KOPT-K1 (cell line): ENCODE data around the gene EGR4.

Source experiments
- H3K27ac ChIP-seq: fragments of 200-600 bp; sonication (generic); 2 replicates; pipeline ENCODE4 v1.5.1; 2016; ENCODE audit warnings: antibody characterized with exemption, mild to moderate bottlenecking, low read depth, low read length; ENCODE audit not compliant: poor library complexity, severe bottlenecking
- H3K36me3 ChIP-seq: fragments of 200-600 bp; sonication (generic); 2 replicates; pipeline ENCODE4 v1.5.1; 2017; ENCODE audit warnings: antibody characterized with exemption, mild to moderate bottlenecking, low read length, moderate library complexity; ENCODE audit not compliant: insufficient read depth
- H3K9me3 ChIP-seq: fragments of 200-600 bp; sonication (generic); 2 replicates; pipeline ENCODE4 v1.5.1; 2017; ENCODE audit warnings: antibody characterized with exemption, low read length, mild to moderate bottlenecking; ENCODE audit not compliant: insufficient read depth, poor library complexity, severe bottlenecking

EGR4 gene

DNA sequence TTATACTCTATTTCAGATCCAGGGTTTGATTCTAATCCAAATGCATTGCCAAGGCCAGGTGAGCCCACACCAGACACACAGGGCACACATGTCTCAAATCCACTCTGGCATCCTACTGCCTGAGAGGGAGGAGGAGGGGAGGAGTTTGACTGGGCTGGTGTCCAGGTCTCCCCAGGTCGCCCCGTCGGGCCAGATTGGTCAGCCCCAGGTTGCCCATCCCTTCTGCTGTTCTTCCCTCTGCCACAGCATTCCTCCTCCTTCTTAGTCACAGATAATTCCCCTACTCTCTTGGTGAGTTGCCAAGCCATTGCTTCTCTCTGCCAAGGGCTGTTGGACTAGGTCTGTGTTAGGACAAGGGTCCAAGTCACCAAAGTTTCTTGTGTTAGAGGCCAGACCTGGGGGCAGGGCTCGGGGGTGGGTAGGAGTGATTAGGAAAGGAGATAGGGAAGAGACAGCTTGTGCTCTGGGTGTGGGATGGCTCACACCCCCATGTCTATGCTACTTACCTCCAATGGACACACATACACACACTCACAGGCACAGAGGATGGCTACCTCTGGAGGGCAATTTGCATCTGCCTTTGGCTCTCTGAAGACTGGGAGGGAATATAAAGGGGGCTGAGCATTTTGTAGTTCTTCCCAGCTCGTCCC, 2.5 kb upstream of the EGR4 start:
- Histone ChIP-seq H3K9me3 (peaks cover 4% of the 10 kb centered on the region), H3K36me3 (no peaks in the 10 kb centered on the region), H3K27ac (no peak overlapping the region)

DNA sequence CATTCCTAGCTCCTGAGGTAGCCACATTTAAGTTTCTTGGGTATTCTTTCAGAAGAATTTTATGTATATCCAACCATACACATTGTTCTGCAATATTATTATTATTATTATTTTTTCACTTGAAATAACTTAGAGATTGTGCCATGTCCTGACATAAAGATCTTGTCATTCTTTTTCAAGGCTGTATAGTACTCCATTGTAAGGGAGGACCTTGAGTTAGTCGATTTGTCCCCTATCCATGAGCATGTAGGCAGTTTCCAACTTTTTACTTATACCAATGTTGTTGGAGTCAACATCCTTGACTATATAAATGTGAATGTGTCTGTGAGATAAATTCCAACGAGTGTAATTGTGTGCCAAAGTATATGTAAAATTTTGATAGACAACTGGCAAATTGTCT, 891 bp upstream of the EGR4 start:
- Histone ChIP-seq H3K27ac (no peak overlapping the region), H3K36me3 (no peaks in the 10 kb centered on the region), H3K9me3 (peaks cover 4% of the 10 kb centered on the region)

DNA sequence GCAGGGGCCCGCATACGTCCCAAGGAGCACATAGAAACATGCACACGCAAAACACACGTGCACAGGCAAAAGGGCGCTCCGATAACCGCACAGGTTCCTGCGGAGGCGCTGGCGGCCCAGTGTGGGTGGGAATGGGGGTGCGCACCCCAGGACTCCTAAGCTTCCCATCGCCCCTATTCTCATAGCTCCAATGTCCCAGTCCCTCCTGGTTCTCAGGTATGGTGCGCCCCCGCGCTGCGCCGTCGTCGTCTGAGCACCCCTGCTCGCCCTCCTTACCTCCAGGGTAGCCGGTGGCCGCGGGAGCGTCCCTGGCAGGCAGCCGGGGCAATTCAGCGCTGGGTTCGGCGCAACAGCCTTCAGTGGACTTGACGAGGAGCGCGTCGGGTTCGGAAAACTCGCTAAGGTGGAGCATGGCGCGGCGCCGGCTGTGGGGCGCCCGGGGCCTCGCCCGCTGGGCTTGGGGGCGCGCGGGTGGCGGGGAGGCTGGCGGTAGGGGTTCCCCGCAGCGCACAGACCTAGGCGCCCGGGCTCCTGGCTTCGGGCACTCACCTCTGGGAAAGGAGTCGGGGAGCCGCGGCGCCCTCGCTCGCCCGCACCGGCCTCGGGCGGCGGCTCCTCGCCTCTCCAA, 328 bp downstream of the EGR4 start:
- Histone ChIP-seq H3K36me3 (no peaks in the 10 kb centered on the region), H3K27ac (no peak overlapping the region), H3K9me3 (peaks cover 4% of the 10 kb centered on the region)

DNA sequence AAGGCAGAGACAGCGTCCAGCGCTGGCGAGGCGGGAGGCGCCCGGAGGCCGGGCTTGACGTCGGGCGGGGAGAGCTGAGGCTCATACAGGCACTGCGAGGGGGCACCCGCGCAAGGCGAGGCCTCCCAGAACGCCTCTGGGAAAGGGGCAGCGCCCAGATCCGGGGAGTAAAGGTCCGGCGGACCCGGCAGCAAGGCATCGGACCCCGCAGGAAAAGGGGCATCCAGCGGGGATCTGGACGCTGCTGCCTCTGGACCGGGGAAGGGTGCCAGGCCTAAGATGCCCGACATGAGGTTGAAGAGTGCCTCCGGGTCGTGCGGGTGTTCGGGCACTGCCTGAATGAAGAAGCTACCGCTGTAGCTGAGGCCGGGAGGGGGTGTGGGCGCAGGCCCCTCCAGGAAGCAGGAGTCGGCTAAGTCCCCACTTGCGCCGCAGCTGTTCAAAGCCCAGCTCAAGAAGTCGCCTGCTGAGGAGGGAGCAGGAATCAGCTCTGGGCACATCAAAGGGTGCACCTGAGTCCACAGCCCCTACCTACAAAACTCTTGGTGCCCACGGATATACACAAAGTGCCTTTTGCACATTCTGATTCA, 937 bp downstream of the EGR4 start:
- Histone ChIP-seq H3K9me3 (peaks cover 4% of the 10 kb centered on the region), H3K36me3 (no peaks in the 10 kb centered on the region), H3K27ac (no peak overlapping the region)

DNA sequence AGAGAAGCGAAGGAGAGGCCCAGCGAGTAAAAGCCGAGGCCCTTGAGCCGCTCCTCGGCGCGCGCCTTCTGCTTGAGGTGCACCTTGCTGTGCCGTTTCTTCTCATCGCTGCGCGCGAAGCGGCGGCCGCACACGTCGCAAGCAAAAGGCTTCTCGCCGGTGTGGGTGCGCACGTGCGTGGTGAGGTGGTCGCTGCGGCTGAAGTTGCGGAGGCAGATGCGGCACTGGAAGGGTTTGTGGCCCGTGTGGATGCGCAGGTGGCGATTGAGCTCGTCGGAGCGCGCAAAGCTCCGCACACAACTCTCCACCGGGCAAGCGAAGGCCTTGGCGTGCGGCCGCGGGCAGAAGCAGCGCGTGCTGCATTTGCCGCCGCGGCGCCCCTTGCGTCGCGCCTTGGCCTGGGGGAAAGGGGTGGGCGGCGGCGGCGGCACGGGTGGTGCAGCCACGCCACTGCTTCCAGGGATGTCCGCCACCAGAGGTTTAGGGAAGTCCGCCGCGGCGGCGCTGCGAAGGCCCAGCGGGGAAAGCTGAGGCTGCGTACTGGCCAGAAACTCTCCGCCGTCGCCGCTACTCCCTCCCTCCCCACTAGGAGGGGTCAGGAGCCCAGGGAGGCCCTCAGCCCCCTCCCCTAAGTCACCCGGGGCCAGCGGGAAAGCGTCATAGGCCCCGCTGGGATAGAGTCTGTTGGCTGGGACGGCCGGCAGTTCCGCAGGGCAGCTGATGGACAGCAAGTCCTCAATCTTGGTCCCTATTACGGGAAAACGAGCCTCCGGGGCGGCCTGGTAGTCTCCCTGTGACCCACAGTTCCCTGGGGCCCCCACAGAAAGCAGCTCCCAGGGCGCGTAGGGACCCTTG, 1.7 kb downstream of the EGR4 start:
- H3K36me3 ChIP-seq = no peaks in the 10 kb centered on the region
- peaks cover 4% of the 10 kb centered on the region for H3K9me3 ChIP-seq
- no peak overlapping the region for H3K27ac ChIP-seq

DNA sequence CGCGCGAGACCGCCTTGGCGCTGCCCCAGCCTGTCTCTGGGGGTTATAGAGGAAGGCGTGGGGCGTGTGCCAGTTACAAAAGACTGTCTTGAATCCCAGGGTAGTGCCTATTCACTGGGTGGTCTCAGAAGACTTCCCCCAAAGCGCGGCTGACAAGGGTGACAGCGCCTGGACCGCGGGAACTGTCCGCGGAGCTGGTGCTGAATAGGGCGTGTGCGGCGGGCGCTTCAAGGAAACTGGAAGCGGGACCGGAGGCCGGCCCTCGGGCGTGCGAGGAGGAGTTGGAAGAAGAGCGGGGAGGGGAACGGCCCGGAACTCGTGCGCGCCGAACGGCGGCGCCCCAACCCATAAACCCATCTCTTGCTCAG, 2.3 kb downstream of the EGR4 start:
- H3K9me3 ChIP-seq = peaks cover 4% of the 10 kb centered on the region
- no peak overlapping the region for H3K27ac ChIP-seq
- no peaks in the 10 kb centered on the region for H3K36me3 ChIP-seq

DNA sequence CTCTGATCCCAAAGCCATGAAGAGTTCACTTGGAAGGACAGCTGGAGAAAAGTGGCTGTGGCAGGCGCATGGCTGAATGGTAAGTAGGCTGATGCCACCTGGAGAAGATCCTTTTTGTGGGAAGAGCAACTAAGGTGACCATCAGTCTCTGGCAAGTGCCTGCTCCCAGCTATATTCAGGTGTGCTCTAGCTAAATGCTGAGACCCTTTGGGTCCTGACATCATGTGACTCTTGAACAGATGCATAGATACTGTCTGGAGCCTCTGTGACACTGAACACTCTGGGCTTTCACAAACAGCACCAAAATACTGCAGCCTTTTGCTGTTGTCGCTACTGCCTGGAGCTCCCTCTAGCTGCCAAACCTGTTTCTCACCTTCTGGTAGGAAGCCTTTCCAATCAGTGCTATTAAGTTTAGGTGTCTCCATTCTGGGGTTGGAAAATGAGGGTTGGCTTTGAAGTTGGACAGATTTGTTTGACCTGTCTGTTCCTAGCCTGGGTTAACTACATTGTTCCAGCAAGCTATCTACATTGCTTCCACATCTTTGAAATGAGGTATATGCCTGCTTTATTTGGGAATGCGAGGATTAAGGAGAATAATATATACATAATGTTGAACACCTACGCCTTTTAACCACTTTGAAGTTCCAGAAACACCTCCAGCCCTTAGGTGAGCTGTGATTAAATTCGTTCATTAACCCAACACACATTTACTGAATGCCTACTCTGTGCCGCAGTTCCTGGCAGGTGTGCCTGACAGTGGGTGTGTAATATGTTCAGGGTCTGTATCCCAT, 3.1 kb downstream of the EGR4 start:
- peaks cover 4% of the 10 kb centered on the region for H3K9me3 ChIP-seq
- no peaks in the 10 kb centered on the region for H3K36me3 ChIP-seq
- no peak overlapping the region for H3K27ac ChIP-seq

DNA sequence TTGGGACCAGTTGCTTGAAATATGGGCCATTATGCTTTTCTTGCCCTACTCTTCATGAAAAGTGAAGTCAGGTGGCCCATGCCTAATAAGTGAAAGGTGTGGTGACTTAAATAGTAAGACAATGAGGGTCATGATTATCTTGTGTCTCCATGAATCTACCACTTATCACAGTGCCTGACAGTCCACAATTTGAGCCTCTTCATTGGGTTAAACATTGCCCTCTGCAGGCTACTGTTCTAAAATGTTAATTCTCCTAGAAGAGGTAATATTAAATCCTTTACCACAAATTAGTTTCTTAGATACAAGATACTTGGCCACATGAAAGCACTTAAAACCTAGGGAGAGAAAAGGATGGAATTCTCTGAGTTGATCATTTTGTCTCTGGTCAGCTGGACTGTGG, 4.0 kb downstream of the EGR4 start:
- Histone ChIP-seq H3K36me3 (no peaks in the 10 kb centered on the region), H3K27ac (no peak overlapping the region), H3K9me3 (peaks cover 4% of the 10 kb centered on the region)

DNA sequence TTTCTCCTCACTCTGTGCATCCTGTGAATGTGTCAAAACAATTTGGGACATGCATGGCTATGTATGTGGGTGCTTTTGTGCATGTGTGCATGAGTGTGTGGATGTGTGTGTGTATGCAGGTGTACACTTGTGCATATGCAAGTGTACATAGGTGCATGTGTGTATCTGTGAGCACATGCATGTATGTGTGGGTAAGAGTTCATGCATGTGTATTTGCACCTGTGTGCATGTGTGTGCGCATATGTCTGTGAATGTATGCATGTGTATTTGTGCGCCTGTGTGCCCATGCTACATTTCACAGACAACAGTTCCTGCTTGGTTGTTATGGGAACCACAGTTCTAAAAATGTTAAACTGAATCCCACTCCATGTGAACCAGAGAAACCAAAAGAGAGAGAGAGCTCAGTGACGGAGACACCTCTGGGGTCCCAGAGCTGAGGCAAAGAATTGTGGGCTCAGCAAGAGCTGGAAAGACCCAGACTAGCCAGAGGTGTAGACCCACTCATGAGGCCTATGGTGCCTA, 7.2 kb downstream of the EGR4 start:
- H3K36me3 ChIP-seq = peaks cover 8% of the 10 kb centered on the region
- H3K27ac ChIP-seq = no peak overlapping the region
- no peaks in the 10 kb centered on the region for H3K9me3 ChIP-seq

DNA sequence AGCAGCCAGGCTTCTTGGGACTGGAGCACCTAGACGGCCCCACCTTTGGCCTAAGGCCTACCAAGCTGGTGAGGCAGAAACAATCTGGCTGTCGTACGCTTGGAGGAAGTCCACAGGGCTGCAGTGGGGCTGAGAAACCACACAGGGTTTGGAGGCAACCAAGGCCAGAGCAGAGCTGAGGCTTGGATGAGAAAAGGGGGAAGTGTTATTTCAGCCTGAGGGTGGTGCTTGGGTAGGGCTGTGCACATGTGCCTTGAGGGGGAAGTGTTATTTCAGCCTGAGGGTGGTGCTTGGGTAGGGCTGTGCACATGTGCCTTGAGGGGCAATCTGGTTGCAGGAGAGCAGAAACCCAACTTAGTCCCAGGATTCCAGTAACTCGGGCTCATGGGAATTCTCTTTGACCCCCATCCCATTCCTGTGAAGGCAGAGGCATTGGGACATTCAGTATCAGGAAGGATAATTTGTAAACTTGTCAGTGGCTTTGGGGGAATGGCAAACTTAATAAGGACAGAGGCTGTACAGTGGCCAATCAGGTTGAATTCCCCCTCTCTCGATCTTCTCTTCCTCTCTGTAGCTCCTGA, 8.1 kb downstream of the EGR4 start:
- peak overlapping the region; percentile 79 for H3K27ac ChIP-seq
- peaks cover 17% of the 10 kb centered on the region for H3K36me3 ChIP-seq
- H3K9me3 ChIP-seq = no peaks in the 10 kb centered on the region

DNA sequence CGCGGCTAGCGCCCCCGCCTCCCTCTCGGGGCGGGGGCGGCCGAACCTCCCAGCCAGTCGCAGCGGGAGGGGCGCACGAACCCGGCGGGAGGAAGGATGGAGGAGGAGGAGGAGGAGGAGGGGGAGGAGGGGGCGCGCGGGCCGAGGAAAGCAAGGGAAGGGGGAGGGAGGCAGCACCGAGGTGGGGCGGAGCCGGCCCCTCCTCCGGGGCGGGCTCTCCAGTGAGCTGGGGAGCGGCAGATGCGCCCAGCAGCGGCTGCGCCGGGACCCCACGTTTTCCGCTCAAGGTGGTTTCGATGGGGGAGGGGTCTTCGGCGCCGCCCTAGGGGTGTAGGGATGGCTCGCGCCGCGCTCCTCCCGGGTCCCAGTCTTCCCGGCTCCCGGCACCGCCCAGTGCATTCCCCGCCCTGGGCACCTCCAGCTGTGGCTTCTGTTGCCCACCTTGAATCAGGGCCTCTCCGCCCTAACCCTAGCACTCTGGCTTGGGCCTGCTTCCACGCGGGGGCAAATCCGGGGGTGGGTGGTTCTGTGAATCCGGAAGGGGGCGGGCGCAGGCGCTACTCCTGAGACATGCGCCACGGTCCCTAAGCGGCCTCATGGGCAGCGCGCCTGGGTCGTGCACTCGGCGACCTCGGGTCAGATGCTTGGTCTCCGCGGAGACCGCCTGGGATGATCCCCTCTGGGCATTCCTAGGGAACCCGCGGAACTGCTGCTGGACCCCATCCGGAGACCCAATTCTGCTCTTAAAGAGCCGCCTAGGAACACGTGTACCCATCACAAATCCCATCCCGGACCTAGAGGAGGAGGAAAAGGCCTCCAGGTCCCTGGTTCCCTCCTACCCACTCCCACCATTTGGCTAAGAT, 8.8 kb downstream of the EGR4 start, which contains the start of gene FBXO41:
Gene FBXO41, minus strand, starts transcription at position 183 of the 863 bp plus-strand sequence. CDS start 14,848 bp downstream, outside the sequence.
- Histone ChIP-seq H3K27ac (peak within 1 kb of the TSS; percentile 79), H3K9me3 (no peaks in the 10 kb centered on the region), H3K36me3 (peaks cover 17% of the 10 kb centered on the region)

DNA sequence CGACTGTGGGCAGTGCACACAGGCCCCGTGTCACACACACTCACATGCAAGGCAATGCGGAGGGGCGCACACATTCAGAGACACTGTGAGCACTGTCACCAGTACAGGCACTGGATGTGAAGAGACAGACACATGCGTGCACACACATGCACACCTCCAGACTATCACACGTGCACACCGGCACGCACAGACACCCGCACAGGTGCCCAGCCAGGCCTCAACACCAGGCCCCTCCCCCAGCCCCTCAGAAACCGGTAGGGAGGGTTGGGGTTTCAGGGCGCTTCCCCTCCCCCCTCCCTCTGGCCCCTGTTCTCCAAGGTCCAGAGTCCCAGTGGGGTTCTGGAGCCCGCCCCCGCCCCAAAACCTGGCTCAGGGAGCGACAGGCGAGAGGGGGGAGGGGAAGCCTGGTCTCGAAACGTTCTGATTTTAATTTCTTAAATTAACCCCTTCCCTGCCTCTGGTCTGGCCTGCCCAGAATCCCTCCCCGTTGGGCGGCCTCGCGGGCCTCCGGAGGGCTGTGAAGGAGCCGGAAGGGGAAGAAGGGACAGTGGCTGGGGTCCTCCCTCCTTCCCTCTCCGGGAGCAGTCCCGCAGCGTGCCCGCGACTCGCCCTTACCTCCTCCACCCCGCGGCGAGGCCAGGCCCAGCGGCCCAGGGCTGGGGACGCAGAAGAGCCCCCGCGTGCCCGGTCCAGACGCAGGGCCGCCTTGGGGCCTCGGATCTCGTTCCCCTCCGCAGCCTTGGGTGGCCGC, 9.6 kb downstream of the EGR4 start:
- Histone ChIP-seq H3K9me3 (no peaks in the 10 kb centered on the region), H3K36me3 (peaks cover 25% of the 10 kb centered on the region), H3K27ac (peak overlapping the region; percentile 79)
